ENCODE results near the gene C10orf90.
A peak's percentile ranks its signal among the peaks of the same experiment; 100 is the strongest.

Gene C10orf90

GRCh38 chr10:126423732-126424491 lies 246.6 kb downstream of the C10orf90 start:
- DNase-seq (ENCODE audit: low spot score), result no peak

- DNase-seq (ENCODE audit: low spot score), result no peak
These were observed 247.9 kb downstream of the C10orf90 start for GRCh38 chr10:126422567-126422966.

GRCh38 chr10:126421756-126422256 lies 248.7 kb downstream of the C10orf90 start:
- DNase-seq (ENCODE audit: low spot score), result peak; percentile 23

- no peak for DNase-seq (ENCODE audit: low spot score)
These were observed 249.8 kb downstream of the C10orf90 start for GRCh38 chr10:126420567-126421300.

- no peak for DNase-seq (ENCODE audit: low spot score)
These were observed 253.2 kb downstream of the C10orf90 start for GRCh38 chr10:126417220-126417825.

GRCh38 chr10:126409821-126410220 lies 260.7 kb downstream of the C10orf90 start:
- DNase-seq (ENCODE audit: low spot score), result no peak

GRCh38 chr10:126408953-126409641 lies 261.4 kb downstream of the C10orf90 start:
- no peak for DNase-seq (ENCODE audit: low spot score)

GRCh38 chr10:126407831-126408230 lies 262.7 kb downstream of the C10orf90 start:
- DNase-seq (ENCODE audit: low spot score), result no peak

- DNase-seq (ENCODE audit: low spot score), result no peak
These were observed 265.2 kb downstream of the C10orf90 start for GRCh38 chr10:126405239-126405775.

GRCh38 chr10:126402721-126403695 lies 267.5 kb downstream of the C10orf90 start:
- no peak for DNase-seq (ENCODE audit: low spot score)

GRCh38 chr10:126400641-126401040 lies 269.9 kb downstream of the C10orf90 start:
- no peak for DNase-seq (ENCODE audit: low spot score)

- DNase-seq (ENCODE audit: low spot score), result no peak
These were observed 271.6 kb downstream of the C10orf90 start for GRCh38 chr10:126398924-126399323.

GRCh38 chr10:126398383-126398743 lies 272.1 kb downstream of the C10orf90 start:
- DNase-seq (ENCODE audit: low spot score), result no peak

- DNase-seq (ENCODE audit: low spot score), result no peak
These were observed 272.7 kb downstream of the C10orf90 start for GRCh38 chr10:126397640-126398382.

GRCh38 chr10:126397156-126397555 lies 273.3 kb downstream of the C10orf90 start:
- no peak for DNase-seq (ENCODE audit: low spot score)

- DNase-seq (ENCODE audit: low spot score), result no peak
These were observed 275.5 kb downstream of the C10orf90 start for GRCh38 chr10:126394948-126395347.

GRCh38 chr10:126393076-126393475 lies 277.4 kb downstream of the C10orf90 start:
- DNase-seq (ENCODE audit: low spot score), result no peak

GRCh38 chr10:126392469-126392868 lies 278.0 kb downstream of the C10orf90 start:
- no peak for DNase-seq (ENCODE audit: low spot score)

- no peak for DNase-seq (ENCODE audit: low spot score)
These were observed 278.4 kb downstream of the C10orf90 start for GRCh38 chr10:126392068-126392467.
